ENCODE data around the gene LRRC26. TPM values are rescaled to one million over a fixed set of nuclear protein-coding genes. Genes with fewer than 3 reads are reported as not detected.

Gene LRRC26
- total and polyA plus RNA-seq, 2 of the 13 experiments (the other 11 are each of a cell fraction or from before 2014, with no cell fraction given), result not detected

DNA sequence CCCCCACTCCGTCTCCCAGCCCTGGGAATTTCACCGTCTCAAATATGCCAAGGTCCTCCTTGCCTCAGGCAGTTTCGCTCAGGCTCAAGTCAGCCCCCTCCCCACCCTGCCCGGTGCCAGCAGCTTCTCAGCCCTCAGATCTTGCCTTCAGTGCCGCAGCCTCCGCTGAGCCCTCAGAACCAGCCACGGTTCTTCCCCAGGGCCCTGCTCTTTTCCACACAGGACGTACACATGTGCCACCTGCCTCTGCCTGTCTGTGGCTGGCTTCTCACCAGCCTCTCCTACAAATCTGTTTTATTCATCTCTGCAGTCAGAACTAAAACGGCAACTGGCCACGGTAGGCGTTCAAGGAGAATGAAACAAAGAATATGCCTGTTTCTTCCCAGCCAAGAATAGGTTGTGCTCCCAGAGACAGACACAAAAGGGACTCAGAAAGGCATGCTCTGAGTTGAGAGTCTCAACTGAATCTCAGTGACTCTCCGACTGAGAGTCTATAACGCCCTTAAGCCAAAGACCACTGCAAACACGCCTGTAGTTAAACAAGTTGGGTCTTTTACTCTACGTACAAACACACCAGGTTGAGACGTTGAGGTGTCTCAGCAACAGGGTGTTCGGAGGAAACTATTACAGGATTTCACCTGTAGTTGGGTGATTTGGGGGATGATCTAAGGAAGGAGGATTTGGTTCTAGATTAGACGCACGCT is 41.5 kb downstream of the LRRC26 start (continued):
- peak; percentile 50; the same call in 1 of the 2 replicates for TF ChIP-seq ZNF160 (CRISPR knock-in tag; IDR thresholded peaks at IDR 0.05)
- no peak for TF ChIP-seq ZNF382 (CRISPR knock-in tag; IDR thresholded peaks at IDR 0.05; ENCODE audit: borderline replicate concordance)
- 0 out of 2 replicates have a peak, but pooled peaks have one; percentile 38 for TF ChIP-seq ZNF772 (CRISPR knock-in tag; IDR thresholded peaks at IDR 0.05)
- TF ChIP-seq, protein P1, sequence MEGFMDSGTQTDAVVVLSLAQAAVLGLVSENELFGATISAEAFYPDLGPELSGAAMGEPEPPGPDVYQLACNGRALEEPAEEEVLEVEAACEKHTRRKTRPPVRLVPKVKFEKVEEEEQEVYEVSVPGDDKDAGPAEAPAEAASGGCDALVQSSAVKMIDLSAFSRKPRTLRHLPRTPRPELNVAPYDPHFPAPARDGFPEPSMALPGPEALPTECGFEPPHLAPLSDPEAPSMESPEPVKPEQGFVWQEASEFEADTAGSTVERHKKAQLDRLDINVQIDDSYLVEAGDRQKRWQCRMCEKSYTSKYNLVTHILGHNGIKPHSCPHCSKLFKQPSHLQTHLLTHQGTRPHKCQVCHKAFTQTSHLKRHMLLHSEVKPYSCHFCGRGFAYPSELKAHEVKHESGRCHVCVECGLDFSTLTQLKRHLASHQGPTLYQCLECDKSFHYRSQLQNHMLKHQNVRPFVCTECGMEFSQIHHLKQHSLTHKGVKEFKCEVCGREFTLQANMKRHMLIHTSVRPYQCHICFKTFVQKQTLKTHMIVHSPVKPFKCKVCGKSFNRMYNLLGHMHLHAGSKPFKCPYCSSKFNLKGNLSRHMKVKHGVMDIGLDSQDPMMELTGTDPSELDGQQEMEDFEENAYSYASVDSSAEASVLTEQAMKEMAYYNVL (CRISPR knock-in tag; IDR thresholded peaks at IDR 0.05; ENCODE audit: borderline replicate concordance), result peak; percentile 53; the same call in 1 of the 2 replicates
- TF ChIP-seq TBX2 (CRISPR knock-in tag; IDR thresholded peaks at IDR 0.05; ENCODE audit: borderline replicate concordance), result 0 out of 2 replicates have a peak, but pooled peaks have one; percentile 36
- TF ChIP-seq ZNF230 (CRISPR knock-in tag; IDR thresholded peaks at IDR 0.05), result peak; percentile 66; the same call in 1 of the 2 replicates
- TF ChIP-seq, protein P2, sequence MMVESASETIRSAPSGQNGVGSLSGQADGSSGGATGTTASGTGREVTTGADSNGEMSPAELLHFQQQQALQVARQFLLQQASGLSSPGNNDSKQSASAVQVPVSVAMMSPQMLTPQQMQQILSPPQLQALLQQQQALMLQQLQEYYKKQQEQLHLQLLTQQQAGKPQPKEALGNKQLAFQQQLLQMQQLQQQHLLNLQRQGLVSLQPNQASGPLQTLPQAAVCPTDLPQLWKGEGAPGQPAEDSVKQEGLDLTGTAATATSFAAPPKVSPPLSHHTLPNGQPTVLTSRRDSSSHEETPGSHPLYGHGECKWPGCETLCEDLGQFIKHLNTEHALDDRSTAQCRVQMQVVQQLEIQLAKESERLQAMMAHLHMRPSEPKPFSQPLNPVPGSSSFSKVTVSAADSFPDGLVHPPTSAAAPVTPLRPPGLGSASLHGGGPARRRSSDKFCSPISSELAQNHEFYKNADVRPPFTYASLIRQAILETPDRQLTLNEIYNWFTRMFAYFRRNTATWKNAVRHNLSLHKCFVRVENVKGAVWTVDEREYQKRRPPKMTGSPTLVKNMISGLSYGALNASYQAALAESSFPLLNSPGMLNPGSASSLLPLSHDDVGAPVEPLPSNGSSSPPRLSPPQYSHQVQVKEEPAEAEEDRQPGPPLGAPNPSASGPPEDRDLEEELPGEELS (CRISPR knock-in tag; IDR thresholded peaks at IDR 0.05), result no peak
- no peak for TF ChIP-seq RNF219 (CRISPR knock-in tag; IDR thresholded peaks at IDR 0.05)
- TF ChIP-seq ZSCAN22 (CRISPR knock-in tag; IDR thresholded peaks at IDR 0.05), result 0 out of 2 replicates have a peak, but pooled peaks have one; percentile 25

Data from HepG2 (cell line).